Measurements from ENCODE around the gene CSNK1D.
"Not testable (repeated sequence)": the region's sequence is repeated elsewhere in the genome, so short reads cannot be mapped to it uniquely, and the experiment has no call there.

The CSNK1D gene

GRCh38 chr17:82272495-82273326 is 789 bp downstream of the CSNK1D start:
- DNase-seq: peak; percentile 17 to 55 (median 49)

GRCh38 chr17:82271401-82271800 is 2.1 kb downstream of the CSNK1D start:
- DNase-seq: no peak

- DNase-seq: no peak
Observed at GRCh38 chr17:82270651-82271050, 2.8 kb downstream of the CSNK1D start.

DNA sequence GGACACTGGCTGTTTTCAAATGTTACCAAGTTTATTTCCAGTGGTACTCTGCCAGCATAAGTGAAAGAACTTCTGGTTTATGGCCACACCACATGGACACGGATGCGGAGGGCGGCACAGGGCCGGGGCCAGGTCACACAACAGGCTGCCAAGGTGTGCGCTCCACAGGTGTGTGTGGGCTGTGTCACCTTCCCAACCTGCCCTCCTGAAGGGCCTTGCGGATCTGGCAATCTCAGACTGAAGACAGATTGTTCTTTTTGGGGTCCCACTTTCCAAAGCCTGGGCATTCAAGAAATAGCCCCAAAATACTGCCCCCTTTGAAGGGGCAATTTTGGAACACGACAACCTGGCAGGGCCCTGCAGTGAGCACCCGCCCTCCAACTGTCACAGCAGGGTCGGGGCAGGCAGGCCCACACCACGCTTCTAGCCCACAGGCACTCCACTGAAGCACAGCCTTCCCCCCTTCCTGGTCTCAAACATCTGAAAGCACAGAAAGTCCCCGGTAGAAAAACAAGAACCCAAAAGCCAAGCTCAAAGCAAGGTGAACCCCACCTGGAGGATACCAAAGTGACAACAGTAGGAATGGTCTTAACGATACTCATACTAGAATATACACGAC is 3.5 kb downstream of the CSNK1D start:
- peak in 2 of 6 experiments; percentile 7 for DNase-seq

GRCh38 chr17:82269138-82269881 is 4.2 kb downstream of the CSNK1D start:
- DNase-seq: no peak

DNA sequence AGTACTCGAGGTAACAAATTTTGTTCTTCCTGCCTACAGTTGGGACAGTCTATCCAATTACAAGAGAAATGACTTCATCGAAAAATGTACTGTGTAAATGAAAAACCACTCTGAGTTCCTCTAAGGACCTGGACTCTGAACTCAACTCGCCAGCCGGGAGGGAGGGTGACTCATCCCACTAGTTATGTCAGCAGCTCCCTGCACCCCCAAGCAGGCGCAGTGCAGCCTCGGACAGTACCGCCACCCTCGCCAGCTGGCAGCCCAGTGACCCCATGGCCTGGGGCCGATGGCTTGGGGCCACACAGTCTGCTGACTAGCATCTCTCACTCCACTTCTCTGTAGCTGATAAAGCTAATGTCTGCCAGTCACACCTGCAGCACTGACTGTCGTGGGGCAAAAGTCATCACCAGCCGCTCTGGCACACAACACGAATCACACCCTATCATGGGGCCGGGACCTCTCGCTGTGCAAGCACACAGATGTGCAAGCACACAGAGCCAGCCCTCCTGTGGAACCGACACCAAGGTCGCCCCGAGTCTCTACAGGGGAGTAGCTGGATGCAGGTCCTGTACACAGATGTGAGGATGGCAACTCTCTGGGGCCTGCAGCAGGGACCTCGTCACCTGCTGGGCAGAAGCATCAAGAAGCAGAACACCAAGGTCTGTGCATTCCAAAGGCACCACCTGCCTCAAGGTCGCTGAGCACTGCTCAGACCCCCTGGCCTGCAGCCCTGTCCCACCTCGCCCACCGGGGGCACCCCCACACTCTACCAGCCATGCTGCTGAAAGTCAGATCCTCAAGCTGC is 5.7 kb downstream of the CSNK1D start:
- DNase-seq: no peak

DNA sequence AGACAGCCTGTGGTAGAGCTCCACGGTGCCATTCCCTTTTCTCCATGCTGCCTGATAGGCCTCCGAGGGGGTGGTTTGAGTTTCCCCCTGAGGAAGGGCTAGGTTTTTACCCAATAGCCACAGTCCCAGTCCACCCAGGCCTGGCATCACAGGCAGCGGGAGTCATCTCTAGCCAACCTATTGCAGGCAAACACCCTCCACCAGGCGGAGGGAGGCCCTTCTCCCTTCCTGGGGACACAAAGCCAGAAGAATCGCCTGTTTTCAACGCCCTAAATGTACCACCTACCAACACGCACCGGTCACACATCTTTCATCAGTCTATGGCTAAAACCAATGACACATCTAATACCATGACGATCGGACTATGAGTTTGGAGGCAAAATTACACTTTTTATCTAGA is 7.4 kb downstream of the CSNK1D start:
- no peak for DNase-seq

- no peak for DNase-seq
Observed at GRCh38 chr17:82263641-82264040, 9.9 kb downstream of the CSNK1D start.

DNA sequence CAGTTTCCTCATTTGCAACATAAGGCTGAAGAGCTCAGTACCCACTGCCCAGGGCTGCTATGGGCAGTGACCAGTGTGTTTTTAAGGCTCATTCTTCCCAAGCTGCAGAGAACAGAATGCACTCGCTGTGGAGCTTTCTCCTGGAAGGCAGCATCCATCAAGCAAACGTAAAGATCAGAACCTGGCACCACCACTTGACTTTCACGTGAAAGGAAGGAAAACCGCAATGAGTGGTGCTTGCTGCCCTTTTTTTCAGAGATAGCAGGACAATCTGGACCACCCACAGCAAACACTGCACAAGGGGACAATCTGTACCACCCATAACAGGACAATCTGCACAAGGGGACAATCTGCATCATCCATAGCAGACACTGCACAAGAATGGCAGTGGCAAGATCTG is 11.2 kb downstream of the CSNK1D start:
- no peak for DNase-seq

GRCh38 chr17:82259972-82260961 is 13.2 kb downstream of the CSNK1D start:
- not testable (repeated sequence) for DNase-seq

DNA sequence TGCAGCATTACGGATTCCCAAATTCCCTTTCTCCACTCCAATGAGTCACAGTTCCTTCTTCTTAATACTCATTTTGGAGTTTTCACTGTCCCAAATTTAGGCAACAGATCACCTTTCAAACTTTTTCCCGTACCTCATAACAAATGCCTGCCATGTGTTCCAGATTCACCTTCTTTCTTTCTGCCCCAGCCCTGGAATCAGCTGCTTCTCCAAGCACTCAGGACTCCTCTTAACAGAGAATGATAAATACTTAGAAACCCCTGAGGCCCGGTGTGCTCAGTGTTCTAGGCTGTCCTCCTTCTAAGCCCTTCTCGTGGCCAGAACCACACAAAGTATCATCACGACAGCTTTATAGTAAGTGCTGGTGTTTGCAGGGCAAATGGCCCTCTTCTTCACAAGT is 14.9 kb downstream of the CSNK1D start:
- no peak for DNase-seq

DNA sequence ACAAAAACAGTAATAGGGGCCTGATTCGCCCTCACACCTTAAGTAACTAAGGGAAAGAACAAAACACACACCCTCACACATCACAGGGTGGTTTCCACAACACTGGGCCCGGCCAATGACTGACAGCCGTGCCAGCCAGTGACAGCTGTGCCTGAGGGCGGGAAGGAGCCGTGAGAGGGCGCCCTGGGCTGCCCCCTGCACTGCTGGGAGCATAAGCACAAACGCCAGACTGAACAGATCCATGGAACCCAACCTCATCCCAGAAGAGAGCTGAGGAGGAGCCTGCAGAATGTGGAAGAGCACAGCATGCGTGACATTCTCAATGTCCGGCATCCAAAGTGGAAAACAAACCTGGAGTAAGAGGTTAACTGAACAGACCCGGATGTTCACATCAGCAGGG is 16.0 kb downstream of the CSNK1D start:
- peak in 4 of 6 experiments; percentile 8 to 34 (median 24) for DNase-seq

- DNase-seq: no peak
Observed at GRCh38 chr17:82256242-82256885, 17.1 kb downstream of the CSNK1D start.

DNA sequence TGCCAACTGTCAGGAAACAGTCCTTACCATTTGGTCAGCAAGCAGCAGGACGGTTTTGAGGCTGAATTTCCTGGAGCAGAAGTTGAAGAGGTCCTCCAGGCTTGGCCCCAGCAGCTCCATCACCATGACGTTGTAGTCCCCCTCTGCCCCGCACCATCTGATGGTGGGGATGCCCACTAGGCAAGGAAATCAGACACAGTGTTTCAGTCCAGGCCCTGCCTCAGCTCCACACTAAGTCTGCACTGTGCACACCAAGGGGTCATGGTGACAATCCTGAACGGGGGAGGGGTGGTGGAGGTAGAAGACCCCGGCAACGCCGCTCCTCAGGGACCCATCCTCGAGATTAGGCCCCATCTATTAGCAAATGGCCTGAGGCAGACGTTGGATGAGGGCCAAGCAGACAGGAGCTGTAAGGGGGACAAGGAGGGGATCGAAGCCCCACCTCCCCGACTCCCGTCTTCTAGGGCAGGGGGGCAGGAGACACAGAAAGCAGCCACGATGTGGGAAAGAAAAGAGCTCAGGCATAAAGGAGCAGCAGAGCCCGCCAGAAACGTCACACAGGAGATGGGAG is 18.0 kb downstream of the CSNK1D start:
- DNase-seq: no peak

DNA sequence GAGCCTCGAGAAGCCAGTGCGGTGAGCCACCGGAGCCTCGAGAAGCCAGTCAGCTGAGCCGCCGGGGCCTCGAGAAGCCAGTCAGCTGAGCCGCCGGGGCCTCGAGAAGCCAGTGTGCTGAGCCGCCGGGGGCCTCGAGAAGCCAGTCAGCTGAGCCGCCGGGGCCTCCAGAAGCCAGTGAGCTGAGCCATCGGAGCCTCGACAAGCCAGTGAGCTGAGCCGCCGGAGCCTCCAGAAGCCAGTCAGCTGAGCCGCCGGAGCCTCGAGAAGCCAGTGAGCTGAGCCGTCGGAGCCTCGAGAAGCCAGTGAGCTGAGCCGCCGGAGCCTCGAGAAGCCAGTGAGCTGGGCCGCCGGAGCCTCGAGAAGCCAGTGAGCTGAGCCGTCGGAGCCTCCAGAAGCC is 18.8 kb downstream of the CSNK1D start:
- not testable (repeated sequence) for DNase-seq

GRCh38 chr17:82254096-82254495 is 19.4 kb downstream of the CSNK1D start:
- DNase-seq: not testable (repeated sequence)

DNA sequence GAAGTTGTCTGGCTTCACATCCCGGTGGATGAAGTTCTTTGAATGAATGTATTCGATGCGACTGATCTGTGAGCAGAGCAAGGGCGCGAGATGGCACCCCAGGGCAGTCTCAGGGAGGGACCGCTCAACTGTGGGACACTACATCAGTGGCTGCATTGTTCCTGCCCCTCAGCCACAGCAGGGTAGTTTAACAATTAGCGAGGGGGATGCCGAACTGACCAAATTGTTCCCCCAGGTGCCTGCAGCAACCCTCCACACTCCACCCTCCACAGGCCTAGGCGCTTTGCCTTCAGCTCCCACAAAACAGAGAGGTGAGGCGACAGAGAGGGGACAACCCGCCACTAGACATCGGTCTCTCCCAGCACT is 20.3 kb downstream of the CSNK1D start:
- DNase-seq: no peak

DNA sequence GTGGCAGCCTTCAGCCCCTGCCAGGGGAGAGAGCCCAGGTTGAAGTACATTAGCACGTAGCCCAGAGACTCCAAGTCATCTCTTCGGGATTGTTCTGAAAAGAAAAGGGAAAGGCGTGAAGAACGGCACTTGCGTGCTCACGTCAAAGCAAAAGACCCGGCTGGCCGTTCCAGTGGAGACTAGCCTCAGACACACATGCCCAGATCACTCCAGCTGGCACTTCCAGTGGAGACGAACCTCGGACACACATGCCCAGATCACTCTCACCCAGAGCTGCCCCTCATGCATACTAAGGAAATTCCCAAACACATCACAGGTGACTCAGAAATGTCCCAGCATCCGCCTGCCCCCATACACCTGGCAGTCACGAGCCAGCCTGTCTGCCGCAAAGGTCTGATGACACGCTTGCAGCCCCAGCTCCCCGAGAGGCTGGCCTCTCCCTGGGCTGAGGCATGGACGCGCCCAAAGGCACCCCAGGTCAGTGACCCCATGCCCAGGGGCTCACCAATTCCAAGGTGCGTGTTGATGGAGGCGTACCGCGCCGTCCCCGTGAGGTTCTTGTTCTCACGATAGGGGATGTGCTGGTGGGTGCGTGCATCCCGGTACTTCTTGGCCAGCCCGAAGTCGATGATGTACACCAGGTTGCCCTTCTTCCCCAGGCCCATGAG is 20.9 kb downstream of the CSNK1D start:
- no peak for DNase-seq

DNA sequence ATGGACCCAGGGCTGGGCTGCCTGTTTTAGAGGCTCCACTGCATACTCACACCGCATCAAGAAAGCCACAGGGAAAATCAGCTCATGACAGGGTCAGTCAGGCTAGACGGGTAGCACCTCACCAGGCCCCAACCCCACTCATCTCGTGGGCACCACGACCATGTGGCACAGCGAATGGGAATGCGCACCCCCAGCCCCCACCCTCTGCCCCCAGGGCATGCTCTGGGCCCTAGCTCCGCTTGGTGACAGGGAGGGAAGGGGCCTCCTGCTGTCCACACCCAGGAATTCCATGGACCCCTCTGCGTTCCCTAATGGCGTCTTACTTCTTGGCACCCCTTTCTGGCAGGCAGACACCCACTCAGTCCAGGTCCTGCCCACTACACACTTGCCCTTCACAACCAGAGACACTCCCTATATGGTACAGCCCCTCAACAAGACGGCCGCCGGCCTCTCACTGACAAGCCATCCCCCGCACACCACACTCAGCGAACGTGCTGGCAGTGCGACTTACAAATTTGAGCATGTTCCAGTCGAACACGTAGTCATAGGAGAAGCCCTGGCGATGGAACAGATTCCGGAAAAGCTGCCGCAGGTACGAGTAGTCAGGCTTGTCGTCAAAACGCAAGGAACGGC is 22.5 kb downstream of the CSNK1D start:
- DNase-seq: no peak

Measured in stimulated activated naive CD4-positive, alpha-beta T cell (primary cell).